Adrenal gland (tissue), 5 donors: ENCODE data around the gene CSNK1G1.

Source experiments
- CTCF ChIP-seq, 6 experiments: fragments of 450-650 bp in 4 of 6; fragments of 200-600 bp in 2 of 6; sonication (generic) in 1 of 6; IDR thresholded peaks; 1 replicate in 5 of 6; 2 replicates in 1 of 6; pipeline versions ENCODE4 v1.5.1 to v1.8.0; 2016 to 2021; ENCODE audit warnings: antibody characterized with exemption in 6 of 6, mild to moderate bottlenecking in 2 of 6, moderate library complexity in 1 of 6
- POLR2A ChIP-seq, 2 donors: fragments of 450-650 bp; IDR thresholded peaks; one replicate each; pipeline ENCODE4 v1.6.1; 2017; ENCODE audit warnings: antibody characterized with exemption in 2 of 2, mild to moderate bottlenecking in 2 of 2, moderate library complexity in 1 of 2
- donor health status: DM: no; HTN: no; CAD: no.

GRCh38 chr15:64381000-64381751 is 25.2 kb upstream of the CSNK1G1 start, which contains the start of gene PCLAF:
- TF ChIP-seq CTCF (IDR thresholded peaks at IDR 0.05) (no peak), POLR2A (IDR thresholded peaks at IDR 0.05) (no peak)
